GM12878 (cell line): ENCODE measurements around the gene E2F2.

ENCODE experiments used
- EED ChIP-seq: sonication (generic); IDR thresholded peaks from 2 replicates; pipeline ENCODE4 v1.6.1; 2016; ENCODE audit warnings: antibody characterized with exemption, low read depth
- FOS ChIP-seq: IDR thresholded peaks from 3 replicates; pipeline ENCODE4 v1.6.1; 2011; ENCODE audit warnings: borderline replicate concordance; ENCODE audit not compliant: insufficient read length; ENCODE audit errors: extremely low read depth
- MTA3 ChIP-seq: IDR thresholded peaks from 2 replicates; pipeline ENCODE4 v1.6.1; 2012; ENCODE audit warnings: low read length, inconsistent platforms, borderline replicate concordance
- POLR2AphosphoS5 ChIP-seq: IDR thresholded peaks from 2 replicates; pipeline ENCODE4 v1.6.1; 2011; ENCODE audit warnings: mild to moderate bottlenecking, low read length, inconsistent platforms
- YY1 ChIP-seq: IDR thresholded peaks from 2 replicates; pipeline ENCODE4 v1.6.1; 2011; ENCODE audit warnings: low read depth, mild to moderate bottlenecking, low read length
- TF ChIP-seq, protein P1 (sequence below): fragments of 450-650 bp; IDR thresholded peaks from 2 replicates; pipeline ENCODE4 v1.6.1; 2018; ENCODE audit warnings: mild to moderate bottlenecking, low read depth, moderate library complexity; ENCODE audit not compliant: partially characterized antibody
- TF ChIP-seq, protein P2 (sequence below), 3 experiments: IDR thresholded peaks in 2 of 3; conservative IDR thresholded peaks in 1 of 3; 2 replicates each; pipeline ENCODE4 v1.5.1; 2011; ENCODE audit warnings: low read depth in 3 of 3, low read length in 3 of 3, mild to moderate bottlenecking in 3 of 3, control low read depth in 2 of 3, moderate library complexity in 2 of 3, inconsistent platforms in 1 of 3, mixed read lengths in 1 of 3; ENCODE audit not compliant: control insufficient read depth in 2 of 3, insufficient read depth in 1 of 3; ENCODE audit errors: extremely low read depth in 1 of 3
- TF ChIP-seq, protein P3 (sequence below): IDR thresholded peaks from 2 replicates; pipeline ENCODE4 v1.6.1; 2012; ENCODE audit warnings: low read depth, low read length, improper control_type of control experiment

DNA sequence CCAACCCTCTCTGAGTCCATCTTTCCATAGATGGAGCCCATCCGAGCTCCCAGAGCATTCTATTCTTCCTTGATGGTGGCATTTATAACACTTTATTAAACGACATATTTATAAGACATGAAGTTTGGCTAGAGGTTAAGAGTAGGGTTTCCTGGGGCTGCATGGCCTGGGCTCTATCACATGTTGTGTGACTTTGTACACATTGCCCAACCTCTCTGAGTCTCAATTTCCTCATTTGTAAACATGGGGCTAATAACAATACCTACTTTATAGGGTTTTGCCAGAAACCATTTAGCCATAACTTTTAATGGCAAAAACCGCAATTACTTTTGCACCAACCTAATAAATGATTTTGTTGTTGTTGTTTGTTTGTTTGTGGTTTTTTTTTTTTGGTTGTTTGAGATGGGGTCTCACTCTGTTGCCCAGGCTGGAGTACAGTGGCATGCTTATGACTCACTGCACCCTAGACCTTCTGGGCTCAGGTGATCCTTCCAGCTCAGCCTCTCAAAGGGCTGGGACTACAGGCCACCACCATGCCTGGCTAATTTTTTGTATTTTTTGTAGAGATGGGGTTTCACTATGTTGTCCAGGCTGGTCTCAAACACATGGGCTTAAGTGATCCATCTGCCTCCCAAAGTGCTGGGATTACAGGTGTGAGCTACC, 33.1 kb downstream of the E2F2 start:
- TF ChIP-seq, protein P1, sequence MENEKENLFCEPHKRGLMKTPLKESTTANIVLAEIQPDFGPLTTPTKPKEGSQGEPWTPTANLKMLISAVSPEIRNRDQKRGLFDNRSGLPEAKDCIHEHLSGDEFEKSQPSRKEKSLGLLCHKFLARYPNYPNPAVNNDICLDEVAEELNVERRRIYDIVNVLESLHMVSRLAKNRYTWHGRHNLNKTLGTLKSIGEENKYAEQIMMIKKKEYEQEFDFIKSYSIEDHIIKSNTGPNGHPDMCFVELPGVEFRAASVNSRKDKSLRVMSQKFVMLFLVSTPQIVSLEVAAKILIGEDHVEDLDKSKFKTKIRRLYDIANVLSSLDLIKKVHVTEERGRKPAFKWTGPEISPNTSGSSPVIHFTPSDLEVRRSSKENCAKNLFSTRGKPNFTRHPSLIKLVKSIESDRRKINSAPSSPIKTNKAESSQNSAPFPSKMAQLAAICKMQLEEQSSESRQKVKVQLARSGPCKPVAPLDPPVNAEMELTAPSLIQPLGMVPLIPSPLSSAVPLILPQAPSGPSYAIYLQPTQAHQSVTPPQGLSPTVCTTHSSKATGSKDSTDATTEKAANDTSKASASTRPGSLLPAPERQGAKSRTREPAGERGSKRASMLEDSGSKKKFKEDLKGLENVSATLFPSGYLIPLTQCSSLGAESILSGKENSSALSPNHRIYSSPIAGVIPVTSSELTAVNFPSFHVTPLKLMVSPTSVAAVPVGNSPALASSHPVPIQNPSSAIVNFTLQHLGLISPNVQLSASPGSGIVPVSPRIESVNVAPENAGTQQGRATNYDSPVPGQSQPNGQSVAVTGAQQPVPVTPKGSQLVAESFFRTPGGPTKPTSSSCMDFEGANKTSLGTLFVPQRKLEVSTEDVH, result no peak
- TF ChIP-seq, protein P2, sequence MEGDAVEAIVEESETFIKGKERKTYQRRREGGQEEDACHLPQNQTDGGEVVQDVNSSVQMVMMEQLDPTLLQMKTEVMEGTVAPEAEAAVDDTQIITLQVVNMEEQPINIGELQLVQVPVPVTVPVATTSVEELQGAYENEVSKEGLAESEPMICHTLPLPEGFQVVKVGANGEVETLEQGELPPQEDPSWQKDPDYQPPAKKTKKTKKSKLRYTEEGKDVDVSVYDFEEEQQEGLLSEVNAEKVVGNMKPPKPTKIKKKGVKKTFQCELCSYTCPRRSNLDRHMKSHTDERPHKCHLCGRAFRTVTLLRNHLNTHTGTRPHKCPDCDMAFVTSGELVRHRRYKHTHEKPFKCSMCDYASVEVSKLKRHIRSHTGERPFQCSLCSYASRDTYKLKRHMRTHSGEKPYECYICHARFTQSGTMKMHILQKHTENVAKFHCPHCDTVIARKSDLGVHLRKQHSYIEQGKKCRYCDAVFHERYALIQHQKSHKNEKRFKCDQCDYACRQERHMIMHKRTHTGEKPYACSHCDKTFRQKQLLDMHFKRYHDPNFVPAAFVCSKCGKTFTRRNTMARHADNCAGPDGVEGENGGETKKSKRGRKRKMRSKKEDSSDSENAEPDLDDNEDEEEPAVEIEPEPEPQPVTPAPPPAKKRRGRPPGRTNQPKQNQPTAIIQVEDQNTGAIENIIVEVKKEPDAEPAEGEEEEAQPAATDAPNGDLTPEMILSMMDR (IDR thresholded peaks at IDR 0.05 in 2 of 3, conservative IDR thresholded peaks at IDR 0.05 in 1 of 3; ENCODE audit: control insufficient read depth in 2 of 3, extremely low read depth in 1 of 3, insufficient read depth in 1 of 3, low read depth in 3 of 3, low read length in 3 of 3), result no peak
- TF ChIP-seq, protein P3, sequence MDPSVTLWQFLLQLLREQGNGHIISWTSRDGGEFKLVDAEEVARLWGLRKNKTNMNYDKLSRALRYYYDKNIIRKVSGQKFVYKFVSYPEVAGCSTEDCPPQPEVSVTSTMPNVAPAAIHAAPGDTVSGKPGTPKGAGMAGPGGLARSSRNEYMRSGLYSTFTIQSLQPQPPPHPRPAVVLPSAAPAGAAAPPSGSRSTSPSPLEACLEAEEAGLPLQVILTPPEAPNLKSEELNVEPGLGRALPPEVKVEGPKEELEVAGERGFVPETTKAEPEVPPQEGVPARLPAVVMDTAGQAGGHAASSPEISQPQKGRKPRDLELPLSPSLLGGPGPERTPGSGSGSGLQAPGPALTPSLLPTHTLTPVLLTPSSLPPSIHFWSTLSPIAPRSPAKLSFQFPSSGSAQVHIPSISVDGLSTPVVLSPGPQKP, result no peak
- TF ChIP-seq EED (no peak), FOS (no peak), POLR2AphosphoS5 (no peak), YY1 (no peak), MTA3 (no peak)
